Body of pancreas (tissue), 4 donors: ENCODE data around the gene CAMLG.

Experiments used
- CTCF ChIP-seq, 7 experiments: fragments of 450-650 bp in 4 of 7; fragments of 200-600 bp in 3 of 7; sonication (generic) in 3 of 7; IDR thresholded peaks; one replicate each; pipeline ENCODE4 v1.5.1; 2016 to 2019; ENCODE audit warnings: antibody characterized with exemption in 7 of 7
- POLR2A ChIP-seq, 3 donors: fragments of 450-650 bp; IDR thresholded peaks; one replicate each; pipeline ENCODE4 v1.6.1; 2016; ENCODE audit warnings: antibody characterized with exemption in 3 of 3, mild to moderate bottlenecking in 2 of 3

GRCh38 chr5:134798468-134798867 lies 60.1 kb downstream of the CAMLG start:
- no peak for TF ChIP-seq POLR2A (IDR thresholded peaks at IDR 0.05)
- no peak for TF ChIP-seq CTCF (IDR thresholded peaks at IDR 0.05)
